MCF 10A (cell line): ENCODE results near the gene PLEKHA6. TPM values are rescaled to one million over a fixed set of nuclear protein-coding genes. Genes with fewer than 3 reads are reported as not detected.

Experiments used
- BruUV-seq: library from RNA; stranded (reverse); fragments of 400-500 nt; replicated peaks from 2 replicates; lab custom pipeline; 2021; lab: Mats Ljungman, UMichigan
- CTCF ChIA-PET: fragments of 300-600 bp; sonication (Branson Sonifier 250); formaldehyde crosslinking; extraction: SDS; loops from one replicate; lab custom pipeline; 2021; ENCODE audit warnings: antibody characterized with exemption, inconsistent platforms; lab: Yijun Ruan, JAX
- POLR2A ChIA-PET: fragments of 300-600, 350-650 bp; sonication (Branson Sonifier 250); formaldehyde crosslinking; extraction: SDS; loops from one replicate; lab custom pipeline; 2020; ENCODE audit warnings: antibody characterized with exemption, inconsistent platforms; lab: Yijun Ruan, JAX
- DNase-seq: peaks from one replicate; pipeline ENCODE4 v3.0.0-alpha.2; 2018; ENCODE audit not compliant: unreplicated experiment
- H3K27ac Mint-ChIP-seq: one replicate; pipeline ENCODE4 v1.8.0; 2022; ENCODE audit warnings: mild to moderate bottlenecking, low read depth, mixed read lengths; ENCODE audit not compliant: unreplicated experiment
- H3K27me3 Mint-ChIP-seq: one replicate; pipeline ENCODE4 v1.8.0; 2022; ENCODE audit warnings: mixed read lengths; ENCODE audit not compliant: insufficient read depth, unreplicated experiment
- H3K36me3 Mint-ChIP-seq: one replicate; pipeline ENCODE4 v1.8.0; 2022; ENCODE audit warnings: mild to moderate bottlenecking, moderate library complexity, mixed read lengths; ENCODE audit not compliant: insufficient read depth, unreplicated experiment
- H3K4me1 Mint-ChIP-seq: one replicate; pipeline ENCODE4 v1.8.0; 2022; ENCODE audit warnings: mixed read lengths; ENCODE audit not compliant: insufficient read depth, unreplicated experiment
- H3K4me3 Mint-ChIP-seq: one replicate; pipeline ENCODE4 v1.8.0; 2022; ENCODE audit warnings: mild to moderate bottlenecking, moderate library complexity, mixed read lengths; ENCODE audit not compliant: unreplicated experiment
- H3K9me3 Mint-ChIP-seq: one replicate; pipeline ENCODE4 v1.8.0; 2022; ENCODE audit warnings: mixed read lengths; ENCODE audit not compliant: unreplicated experiment
- CTCF ChIP-seq: fragments of 200-600 bp; IDR thresholded peaks from one replicate; pipeline ENCODE4 v1.8.0; 2022; ENCODE audit warnings: antibody characterized with exemption, mild to moderate bottlenecking; ENCODE audit not compliant: unreplicated experiment
- intact Hi-C: fragments of 100-400 bp; cut with micrococcal nuclease; formaldehyde crosslinking; loops from 2 replicates; pipeline ENCODE4 v1.14.1; 2022
- total RNA-seq: library from RNA; stranded (reverse); gene quantifications from 2 replicates; pipeline ENCODE4 v1.2.3, GENCODE V29; 2022

Gene PLEKHA6
- total RNA-seq, 1 experiment from 2014 or later = 75.9 TPM

DNA sequence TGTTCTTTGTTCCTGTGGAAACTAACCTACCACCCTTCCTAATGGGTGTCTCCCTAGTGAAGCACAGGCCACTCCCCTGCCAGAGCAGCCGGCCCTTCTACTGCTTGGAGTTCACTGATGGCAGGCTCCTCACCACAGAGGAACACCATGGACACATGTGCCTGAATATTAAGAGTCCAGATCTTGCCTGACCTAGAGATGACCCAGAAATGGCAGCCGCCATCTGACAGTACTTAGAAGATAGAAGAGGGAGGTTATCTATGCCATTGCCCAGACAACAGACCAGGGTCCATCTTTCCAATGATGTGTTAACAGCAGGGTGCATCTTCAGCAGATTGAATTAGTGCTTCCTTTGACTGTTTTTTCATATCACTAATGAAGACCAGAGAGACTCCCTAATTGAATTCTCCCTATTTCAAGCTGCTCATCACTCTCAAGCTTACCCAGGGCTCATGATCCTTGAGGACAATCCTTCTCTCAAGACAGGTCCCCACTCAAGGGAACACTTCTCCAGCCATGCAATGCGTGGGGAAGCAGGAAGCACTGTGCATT is 59.8 kb downstream of the PLEKHA6 start:
- TF ChIP-seq CTCF = no peak
- Mint-ChIP-seq H3K4me1 (peaks cover 47% of the 10 kb centered on the region), H3K27me3 (no peaks in the 10 kb centered on the region), H3K27ac (peak overlapping the region; percentile 31), H3K4me3 (no peak overlapping the region), H3K9me3 (no peaks in the 10 kb centered on the region), H3K36me3 (no peaks in the 10 kb centered on the region)
- CTCF ChIA-PET = interaction anchor here (0.6 to 3.3 kb wide), 20 partner anchors 9 to 1171 kb away, joined by 3 to 28 read pairs (median 5); partner anchors contain the start of gene PLEKHA6
- POLR2A ChIA-PET = interaction anchor here (1.2 to 19.7 kb wide), 10 partner anchors 8 to 118 kb away, joined by 3 to 413 read pairs (median 4); no protein-coding TSS in a partner anchor
- BruUV-seq = no TSS peak
- no peak for DNase-seq
- intact Hi-C loops = loop anchor here (2.0 kb wide), 1 partner anchor 35 kb away; no protein-coding TSS in a partner anchor

- Mint-ChIP-seq H3K4me3 (peak overlapping the region; percentile 40), H3K36me3 (no peaks in the 10 kb centered on the region), H3K4me1 (peaks cover 67% of the 10 kb centered on the region), H3K27me3 (no peaks in the 10 kb centered on the region), H3K9me3 (no peaks in the 10 kb centered on the region), H3K27ac (peak overlapping the region; percentile 62)
- no peak for TF ChIP-seq CTCF
- intact Hi-C loops = no loop called here
- BruUV-seq = no TSS peak
- POLR2A ChIA-PET = interaction anchor here (0.7 to 19.7 kb wide), 8 partner anchors 10 to 1943 kb away, joined by 3 to 413 read pairs (median 6); no protein-coding TSS in a partner anchor
- DNase-seq = peak; percentile 62
- CTCF ChIA-PET = interaction anchor here (0.6 to 1.9 kb wide), 11 partner anchors 10 to 153 kb away, joined by 3 to 10 read pairs (median 3); no protein-coding TSS in a partner anchor
These were observed 63.2 kb downstream of the PLEKHA6 start for GRCh38 chr1:204296431-204296988.

GRCh38 chr1:204295671-204296070 is 64.1 kb downstream of the PLEKHA6 start:
- Mint-ChIP-seq H3K27me3 (no peaks in the 10 kb centered on the region), H3K4me1 (peaks cover 60% of the 10 kb centered on the region), H3K4me3 (no peak overlapping the region), H3K9me3 (no peaks in the 10 kb centered on the region), H3K27ac (peak overlapping the region; percentile 62), H3K36me3 (no peaks in the 10 kb centered on the region)
- no peak for DNase-seq
- BruUV-seq = no TSS peak
- CTCF ChIA-PET = interaction anchor here (0.6 to 1.9 kb wide), 7 partner anchors 24 to 132 kb away, joined by 3 to 10 read pairs (median 5); no protein-coding TSS in a partner anchor
- no peak for TF ChIP-seq CTCF
- POLR2A ChIA-PET = interaction anchor here (0.6 to 19.7 kb wide), 7 partner anchors 12 to 1942 kb away, joined by 3 to 413 read pairs (median 5); no protein-coding TSS in a partner anchor
- intact Hi-C loops = no loop called here

GRCh38 chr1:204294357-204294756 is 65.4 kb downstream of the PLEKHA6 start:
- Mint-ChIP-seq H3K9me3 (no peaks in the 10 kb centered on the region), H3K27me3 (no peaks in the 10 kb centered on the region), H3K27ac (peak overlapping the region; percentile 59), H3K4me3 (peak overlapping the region; percentile 52), H3K36me3 (no peaks in the 10 kb centered on the region), H3K4me1 (peaks cover 56% of the 10 kb centered on the region)
- peak; percentile 100 for DNase-seq
- ChIA-PET POLR2A (interaction anchor here (0.6 to 19.7 kb wide), 18 partner anchors 11 to 434 kb away, joined by 3 to 413 read pairs (median 4); no protein-coding TSS in a partner anchor), CTCF (interaction anchor here (0.8 kb wide), 1 partner anchor 68 kb away, joined by 3 read pairs; no protein-coding TSS in a partner anchor)
- BruUV-seq = no TSS peak
- intact Hi-C loops = no loop called here
- TF ChIP-seq CTCF = no peak
